Kidney (tissue), 14 donors: ENCODE results near the gene SUPT4H1. TPM values are rescaled to one million over a fixed set of nuclear protein-coding genes. Genes with fewer than 3 reads are reported as not detected.

Experiments used
- DNase-seq, 5 donors: peaks; one replicate each; pipeline ENCODE4 v3.0.0-alpha.2; 2013 to 2020
- FAIRE-seq: peaks from 2 replicates; lab custom pipeline; 2012; peaks lifted over from hg19 to GRCh38; lab: Jason Lieb, UNC
- H3K27ac ChIP-seq, 2 donors: one replicate each; pipeline ENCODE4 v1.7.0; 2013; ENCODE audit warnings: low read depth in 2 of 2, low read length in 2 of 2, inconsistent platforms in 1 of 2
- H3K27me3 ChIP-seq: one replicate; pipeline ENCODE4 v1.7.1; 2013; ENCODE audit warnings: low read length, inconsistent platforms; ENCODE audit not compliant: control insufficient read depth, insufficient read depth
- H3K36me3 ChIP-seq, 3 donors: one replicate each; pipeline versions ENCODE4 v1.7.0 to v1.7.1; 2013; ENCODE audit warnings: low read length in 3 of 3, control low read depth in 1 of 3, inconsistent platforms in 1 of 3; ENCODE audit not compliant: insufficient read depth in 3 of 3, control insufficient read depth in 2 of 3
- H3K4me1 ChIP-seq, 3 donors: one replicate each; pipeline versions ENCODE4 v1.7.0 to v1.7.1; 2013; ENCODE audit warnings: low read length in 3 of 3, inconsistent platforms in 1 of 3, low read depth in 1 of 3; ENCODE audit not compliant: control insufficient read depth in 2 of 3, insufficient read depth in 2 of 3
- H3K4me3 ChIP-seq, 3 donors: one replicate each; pipeline versions ENCODE4 v1.7.0 to v1.8.1; 2013; ENCODE audit warnings: low read length in 3 of 3, control low read depth in 1 of 3, inconsistent platforms in 1 of 3
- H3K9ac ChIP-seq, 3 donors: one replicate each; pipeline versions ENCODE4 v1.7.0 to v1.7.1; 2013; ENCODE audit warnings: low read length in 3 of 3, control low read depth in 1 of 3, inconsistent platforms in 1 of 3
- H3K9me3 ChIP-seq, 3 donors: one replicate each; pipeline versions ENCODE4 v1.7.0 to v1.7.1; 2013; ENCODE audit warnings: low read length in 3 of 3, control low read depth in 1 of 3, inconsistent platforms in 1 of 3; ENCODE audit not compliant: control insufficient read depth in 2 of 3, insufficient read depth in 1 of 3
- CTCF ChIP-seq: IDR thresholded peaks from 3 replicates; pipeline ENCODE4 v1.5.1; 2012; ENCODE audit warnings: mild to moderate bottlenecking, moderate library complexity, borderline replicate concordance; ENCODE audit not compliant: insufficient read depth; ENCODE audit errors: extremely low read depth
- intact Hi-C: fragments of 100-400 bp; cut with DNase I; formaldehyde crosslinking; loops from one replicate; pipeline ENCODE4 v1.11.1; 2022
- polyA plus RNA-seq: library from polyadenylated mRNA; stranded (reverse); fragments of 350-450 nt; fragmentation: Illumina TruSeq; extraction: RNeasy Lipid Tissue Mini Kit (QIAGEN cat#74804); gene quantifications from one replicate; pipeline ENCODE4 v1.2.3, GENCODE V29; 2014; ENCODE audit warnings: low read depth, low replicate concordance; ENCODE audit not compliant: insufficient read depth
- total RNA-seq: library from RNA; stranded (reverse); fragmentation: NEBNext Ultra II Directional; extraction: Animal tissue kit (Norgen Biotek cat#: 25700); gene quantifications from one replicate; pipeline ENCODE4 v1.2.1, GENCODE V29; 2021
- donor health status: control.
- donor health status: control.
- donor health status: control.
- donor health status: control.
- donor health status: control.
- donor health status: DM: yes; HTN: yes; CAD: no.
- donor health status: Normal renal cell carcinoma (clear cell type).

The SUPT4H1 gene
- total and polyA plus RNA-seq, 2 donors from 2014 or later: 60.5 to 129 TPM

- Histone ChIP-seq H3K9me3 (no peaks in the 10 kb centered on the region), H3K4me1 (peaks cover 13 to 46% (median 37%) of the 10 kb centered on the region in 3 donors), H3K9ac (no peak overlapping the region), H3K27ac (peak overlapping the region in 1 of 2 donors; percentile 28), H3K36me3 (no peaks in the 10 kb centered on the region), H3K27me3 (no peaks in the 10 kb centered on the region), H3K4me3 (no peak overlapping the region)
- intact Hi-C loops: no loop called here
- no peak for DNase-seq
- no peak for TF ChIP-seq CTCF
- FAIRE-seq: no peak
Observed at GRCh38 chr17:58378733-58379510, 26.9 kb upstream of the SUPT4H1 start.

- DNase-seq: no peak
- no peaks in the 10 kb centered on the region for H3K27me3 ChIP-seq
- TF ChIP-seq CTCF: no peak
- no peak overlapping the region for H3K9ac ChIP-seq
- no peak overlapping the region for H3K4me3 ChIP-seq
- intact Hi-C loops: no loop called here
- no peaks in the 10 kb centered on the region for H3K36me3 ChIP-seq
- no peaks in the 10 kb centered on the region for H3K9me3 ChIP-seq
- peaks cover 12 to 44% (median 36%) of the 10 kb centered on the region in 3 donors for H3K4me1 ChIP-seq
- H3K27ac ChIP-seq: no peak overlapping the region
- FAIRE-seq: no peak
Observed at GRCh38 chr17:58377661-58378060, 25.7 kb upstream of the SUPT4H1 start.

GRCh38 chr17:58377093-58377601, 25.1 kb upstream of the SUPT4H1 start:
- FAIRE-seq (no peak), DNase-seq (peak in 4 of 5 donors; percentile 63 to 87 (median 74))
- Histone ChIP-seq H3K27me3 (no peaks in the 10 kb centered on the region), H3K36me3 (no peaks in the 10 kb centered on the region), H3K4me3 (no peak overlapping the region), H3K9ac (no peak overlapping the region), H3K27ac (peak overlapping the region in 1 of 2 donors; percentile 28), H3K4me1 (peaks cover 9 to 40% (median 32%) of the 10 kb centered on the region in 3 donors), H3K9me3 (no peaks in the 10 kb centered on the region)
- no peak for TF ChIP-seq CTCF
- intact Hi-C loops: no loop called here
